Activated naive CD4-positive, alpha-beta T cell treated with anti-CD3 and anti-CD28 coated beads, Interleukin-2, amount 50 U/mL, for 16 hours (primary cell): Measurements from ENCODE around the gene PLEKHO2.
A peak's percentile ranks its signal among the peaks of the same experiment; 100 is the strongest.

Source experiments
- DNase-seq: peaks from one replicate; pipeline ENCODE4 v3.0.0-alpha.2; 2020

PLEKHO2 gene

DNA sequence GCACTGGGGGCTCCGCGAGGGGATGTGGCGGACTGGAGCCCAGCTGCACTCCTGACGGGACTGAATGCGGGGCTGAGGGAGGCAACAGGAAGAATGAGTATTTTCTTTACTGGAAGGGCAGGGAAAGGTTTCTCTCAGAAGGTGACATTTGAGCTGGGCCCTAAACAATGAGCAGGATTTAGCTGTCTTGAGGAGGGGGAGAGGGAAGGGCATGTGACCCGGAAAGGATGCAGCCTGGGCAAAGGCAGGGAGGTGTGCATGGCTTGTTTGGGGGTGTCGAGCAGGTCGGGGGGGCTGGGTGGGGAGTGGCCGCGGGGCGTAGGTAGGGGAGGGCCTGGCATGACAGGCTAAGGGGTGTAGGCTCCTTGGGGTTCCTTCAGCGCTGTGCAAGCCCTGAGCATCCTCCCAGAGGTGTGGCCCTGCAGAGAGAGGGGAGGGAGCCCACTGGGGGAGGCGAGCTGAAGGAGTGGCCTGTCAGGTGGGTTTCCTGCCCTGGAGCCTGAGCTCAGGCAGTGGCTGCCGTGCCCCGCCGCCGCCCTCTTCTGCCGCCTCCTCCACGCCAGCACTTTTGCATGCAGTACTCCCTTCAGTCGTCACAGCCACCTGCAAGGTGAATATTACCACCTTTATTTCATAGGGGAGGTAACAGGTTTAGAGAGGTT, 52.8 kb downstream of the PLEKHO2 start:
- peak; percentile 68 for DNase-seq

DNA sequence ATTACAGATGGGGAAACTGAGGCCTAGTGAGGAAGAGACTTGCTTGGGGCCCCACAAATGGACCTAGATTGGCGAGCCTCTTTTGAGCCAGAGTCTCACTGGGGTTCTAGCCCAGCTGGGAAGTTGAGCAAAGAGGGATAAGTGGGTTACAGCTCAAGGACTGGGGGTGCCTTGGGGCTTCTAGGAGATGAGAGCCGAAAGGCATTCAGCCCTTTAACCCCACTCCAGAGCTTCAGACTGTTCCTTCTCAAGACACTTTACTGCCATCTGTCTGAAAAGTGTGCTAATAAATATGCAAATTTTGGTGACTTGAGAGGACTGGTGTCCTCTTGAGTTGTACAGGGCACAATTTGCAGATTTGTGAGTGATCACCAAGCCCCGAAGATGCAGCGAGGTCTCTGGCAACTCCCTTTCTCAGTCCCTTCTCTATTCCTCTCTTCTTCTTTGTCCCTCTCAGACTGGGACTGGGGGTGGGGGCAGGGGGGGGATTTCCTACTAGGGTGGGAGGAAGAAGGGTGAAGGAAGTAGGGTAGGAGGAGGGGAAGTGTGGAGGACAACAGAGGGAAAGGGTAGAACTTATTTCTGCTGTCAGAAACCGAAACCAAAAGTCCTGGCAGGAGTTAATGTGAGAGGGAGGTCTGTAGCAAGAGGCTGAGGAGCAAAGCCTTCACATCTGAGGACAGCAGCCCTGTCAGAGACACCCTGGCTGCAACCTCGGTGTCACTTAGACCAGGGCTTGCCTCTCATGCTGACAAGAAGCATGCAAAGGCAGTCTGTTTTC, 53.8 kb downstream of the PLEKHO2 start:
- DNase-seq: peak; percentile 29

DNA sequence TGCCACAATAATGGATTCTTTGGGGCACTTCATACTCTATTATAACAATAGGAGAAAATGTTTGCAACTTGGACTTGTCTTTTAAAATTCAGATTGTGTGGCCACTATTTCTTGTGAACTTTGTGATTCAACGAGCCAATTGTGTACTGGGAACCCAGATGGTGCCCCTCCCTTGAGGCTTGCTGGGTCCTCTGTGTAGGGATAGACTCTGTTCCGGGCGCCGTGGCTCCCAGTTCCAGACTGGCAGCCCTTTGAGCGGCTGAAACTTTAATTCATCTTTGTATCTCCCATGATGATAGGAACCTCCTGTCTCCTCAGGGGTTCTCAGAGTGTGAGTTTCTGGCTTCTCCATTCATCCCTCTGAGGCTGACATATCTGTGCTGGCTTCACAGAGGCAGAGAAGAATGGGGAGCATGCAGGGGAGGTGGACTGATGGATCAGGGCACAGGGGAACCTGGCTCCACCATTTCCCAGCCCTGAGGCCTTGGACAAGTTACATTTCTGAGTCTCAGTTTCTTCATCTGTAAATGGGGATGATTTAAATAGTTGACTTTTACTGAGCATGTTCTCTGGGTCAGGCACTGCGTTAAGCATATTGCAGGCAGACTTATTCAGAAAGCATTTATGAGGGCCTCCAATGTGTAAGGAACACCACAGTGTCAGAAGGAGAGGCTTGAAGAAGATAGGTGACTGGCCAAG, 54.8 kb downstream of the PLEKHO2 start:
- no peak for DNase-seq

DNA sequence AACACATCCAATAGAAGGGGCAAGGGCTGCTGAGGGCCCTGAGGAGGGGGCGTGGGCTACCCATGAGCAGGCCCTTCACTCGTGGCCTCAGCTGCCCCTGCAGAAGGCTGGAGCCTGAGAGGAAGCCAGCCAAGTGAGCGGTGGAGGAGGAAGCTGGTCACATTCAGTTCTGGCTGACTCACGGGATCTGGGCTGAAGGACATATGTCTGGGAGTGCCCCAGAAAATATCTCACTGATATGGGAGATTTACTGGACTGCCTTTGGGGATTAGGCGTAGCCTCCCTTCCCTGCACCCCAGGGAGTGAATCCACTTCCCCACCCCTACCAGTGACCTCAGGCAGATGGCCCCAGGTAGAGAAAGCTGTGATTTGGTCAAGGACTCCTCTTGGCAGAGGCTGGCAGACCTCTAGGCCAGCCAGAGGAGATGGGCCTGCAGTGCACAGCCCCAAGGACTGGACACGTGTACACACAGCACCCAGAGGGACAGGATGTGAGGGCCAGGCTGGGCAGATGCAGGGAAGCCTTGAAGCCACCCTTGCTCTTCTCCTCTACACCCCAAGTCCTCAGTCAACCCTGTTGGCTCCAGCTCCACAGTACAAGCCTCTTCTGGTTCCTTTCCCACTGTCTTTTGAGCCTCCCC, 55.8 kb downstream of the PLEKHO2 start:
- DNase-seq: no peak

DNA sequence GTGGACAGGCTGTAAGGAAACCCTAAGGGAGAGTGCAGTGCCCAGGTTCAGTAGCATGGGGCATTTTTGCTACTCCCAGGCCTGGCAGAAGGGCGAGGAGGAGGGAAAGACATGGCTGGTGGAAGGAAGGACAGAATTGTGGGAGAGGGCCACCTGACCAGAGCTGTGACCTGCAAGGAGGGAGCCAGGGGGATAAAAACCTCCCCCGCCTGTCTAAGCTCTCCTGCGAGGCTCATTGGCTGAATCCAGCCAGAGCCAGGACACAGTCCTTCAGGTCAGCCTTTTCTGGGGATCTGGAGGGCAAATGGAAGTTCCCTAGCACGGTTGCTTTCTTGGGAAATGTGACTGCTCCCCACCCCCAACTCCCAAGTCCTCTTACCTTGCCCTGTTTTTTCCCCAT, 56.7 kb downstream of the PLEKHO2 start:
- no peak for DNase-seq

DNA sequence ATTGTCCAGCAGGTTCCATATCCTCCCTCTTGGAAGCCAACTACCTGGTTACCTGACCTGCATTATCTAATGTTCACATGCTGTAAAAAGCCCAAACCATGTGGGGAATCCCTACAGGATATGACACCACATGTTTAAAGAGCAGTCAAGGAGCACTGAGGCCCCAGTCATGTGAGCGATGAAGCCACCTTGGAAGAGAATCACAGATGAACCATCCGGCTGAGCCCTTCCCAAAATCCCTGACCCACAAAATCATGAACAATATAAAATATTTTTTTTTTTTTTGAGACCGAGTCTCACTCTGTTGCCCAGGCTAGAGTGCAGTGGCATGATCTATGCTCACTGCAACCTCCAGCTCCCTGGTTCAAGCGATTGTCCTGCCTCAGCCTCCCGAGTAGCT, 59.4 kb downstream of the PLEKHO2 start:
- DNase-seq: no peak

DNA sequence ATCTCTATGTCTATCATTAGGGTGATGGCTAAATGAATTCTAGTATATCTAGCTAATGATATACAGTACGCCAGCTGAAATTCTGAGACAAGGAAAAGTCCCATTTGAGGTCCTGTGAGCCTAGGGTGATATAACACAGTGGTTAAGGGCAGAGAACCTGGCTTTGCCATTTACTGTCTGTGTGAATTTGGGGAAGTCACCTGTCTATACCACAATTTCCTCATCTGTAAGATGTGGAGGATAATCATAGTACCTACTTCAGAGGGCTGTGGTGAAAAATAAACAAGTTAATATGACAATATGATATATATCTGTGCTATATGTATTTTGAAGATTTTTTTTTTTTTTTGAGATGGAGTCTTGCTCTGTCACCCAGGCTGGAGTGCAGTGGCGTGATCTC, 60.2 kb downstream of the PLEKHO2 start:
- no peak for DNase-seq

DNA sequence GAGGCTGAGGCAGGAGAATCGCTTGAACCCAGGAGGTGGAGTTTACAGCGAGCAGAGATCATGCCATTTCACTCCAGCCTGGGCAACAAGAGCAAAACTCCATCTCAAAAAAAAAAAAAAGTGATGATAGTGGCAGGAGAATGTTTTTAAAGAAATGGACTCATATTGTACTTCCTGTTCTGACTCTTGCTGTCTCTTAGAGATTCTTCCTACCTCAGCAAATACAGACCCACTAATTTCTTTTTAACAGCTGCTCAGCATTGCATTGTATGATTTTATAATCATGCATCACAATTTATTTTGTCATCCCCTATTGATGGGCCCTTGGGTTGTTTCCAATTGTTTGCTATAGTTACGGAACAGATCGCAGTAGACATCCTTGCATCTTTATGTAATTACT, 61.1 kb downstream of the PLEKHO2 start:
- DNase-seq: no peak

DNA sequence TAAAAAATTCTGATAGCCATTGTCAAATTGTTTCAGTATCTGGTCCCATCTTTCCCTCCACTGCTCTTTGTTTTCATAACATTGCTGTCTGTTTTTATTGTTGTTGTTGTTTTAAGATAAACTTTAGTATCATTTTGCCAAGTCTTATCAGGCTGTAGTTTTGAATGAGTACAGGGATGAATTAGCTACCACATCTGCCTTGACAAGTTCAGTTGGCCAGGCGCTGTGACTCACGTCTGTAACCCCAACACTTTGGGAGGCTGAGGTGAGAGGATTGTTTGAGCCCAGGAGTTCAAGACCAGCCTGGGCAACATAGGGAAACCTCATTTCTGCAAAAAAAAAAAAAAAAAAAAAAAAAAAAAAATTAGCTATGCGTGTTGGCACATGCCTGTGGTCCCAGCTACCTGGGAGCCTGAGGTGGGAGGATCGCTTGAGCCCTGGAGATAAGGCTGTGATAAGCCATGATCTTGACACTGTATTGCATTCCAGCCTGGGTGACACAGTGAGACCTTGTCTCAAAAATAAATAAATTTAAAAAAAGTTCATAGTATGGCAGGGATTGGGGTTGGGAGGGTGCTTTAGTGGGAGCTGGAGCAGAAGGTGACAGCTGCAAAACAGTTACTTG, 61.7 kb downstream of the PLEKHO2 start:
- no peak for DNase-seq

DNA sequence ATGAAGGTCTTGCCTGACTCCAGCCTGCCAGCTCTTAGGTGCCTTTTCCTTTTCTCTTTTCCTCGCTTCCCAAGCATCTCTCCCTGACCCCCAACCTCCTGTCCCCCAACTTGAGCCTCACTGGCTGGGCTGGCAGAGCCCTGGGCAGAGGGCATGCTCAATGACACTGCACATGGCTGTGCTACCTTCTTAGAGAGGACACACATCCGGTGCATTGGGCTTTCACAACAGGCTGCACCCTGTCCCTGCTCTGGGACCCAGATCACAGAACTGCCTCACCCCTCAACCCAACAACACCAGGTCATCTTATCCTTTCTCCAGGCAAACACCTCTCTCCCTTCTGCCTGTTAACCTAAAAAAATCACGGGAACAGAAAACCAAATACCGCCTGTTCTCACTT, 62.5 kb downstream of the PLEKHO2 start:
- no peak for DNase-seq

DNA sequence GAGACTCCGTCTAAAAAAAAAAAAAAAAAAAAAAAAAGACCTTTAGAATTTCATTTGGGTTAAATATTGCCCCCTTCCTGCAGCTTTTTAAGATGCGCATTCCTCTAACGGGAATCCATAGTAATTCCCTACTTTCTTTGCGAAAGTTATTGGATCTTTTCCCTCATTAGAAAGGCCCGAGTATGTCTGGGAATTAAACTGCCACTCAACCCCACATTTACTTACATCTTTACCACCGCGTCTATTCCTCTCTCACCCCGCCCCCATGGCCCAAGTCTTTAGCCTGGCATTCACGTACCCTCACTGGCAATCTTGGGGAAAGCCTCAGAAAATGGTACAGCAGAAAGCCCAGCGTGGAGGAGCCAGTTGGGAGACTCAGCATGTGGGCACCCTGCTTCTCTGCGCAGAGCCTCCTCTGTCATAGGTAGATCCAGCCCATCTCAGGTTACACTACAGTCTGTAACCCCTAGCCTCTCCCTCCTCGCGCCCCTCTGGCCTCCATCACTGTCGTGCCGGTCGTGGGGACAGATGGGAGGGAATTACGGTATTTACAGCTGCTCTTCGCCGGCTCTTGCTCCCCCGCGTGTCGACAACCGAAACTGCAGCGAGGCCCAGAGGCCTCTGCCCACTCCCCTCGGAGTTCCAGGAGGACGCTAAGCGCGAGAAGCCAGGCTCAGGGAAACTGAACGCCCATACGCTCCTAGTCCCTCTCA, 63.6 kb downstream of the PLEKHO2 start:
- DNase-seq: peak; percentile 83

DNA sequence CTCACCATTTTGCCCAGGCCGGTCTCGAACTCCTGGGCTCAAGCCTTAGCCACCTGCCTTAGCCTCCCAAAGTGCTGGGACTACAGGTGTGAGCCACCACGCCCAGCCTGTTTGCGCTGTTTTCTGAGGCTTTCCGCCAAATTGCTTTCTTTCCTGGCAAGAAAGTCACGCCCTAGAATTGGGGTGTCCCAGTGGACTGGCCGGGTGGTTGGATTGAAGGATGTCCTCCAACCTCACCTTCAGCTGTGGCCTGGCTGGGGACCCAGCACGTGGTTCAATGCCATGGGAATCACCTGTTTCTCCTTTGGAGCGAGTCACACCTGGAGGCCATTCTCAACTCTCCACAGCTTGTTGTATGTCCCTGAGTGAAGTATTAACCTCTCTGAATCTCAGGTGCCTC, 64.2 kb downstream of the PLEKHO2 start:
- no peak for DNase-seq

DNA sequence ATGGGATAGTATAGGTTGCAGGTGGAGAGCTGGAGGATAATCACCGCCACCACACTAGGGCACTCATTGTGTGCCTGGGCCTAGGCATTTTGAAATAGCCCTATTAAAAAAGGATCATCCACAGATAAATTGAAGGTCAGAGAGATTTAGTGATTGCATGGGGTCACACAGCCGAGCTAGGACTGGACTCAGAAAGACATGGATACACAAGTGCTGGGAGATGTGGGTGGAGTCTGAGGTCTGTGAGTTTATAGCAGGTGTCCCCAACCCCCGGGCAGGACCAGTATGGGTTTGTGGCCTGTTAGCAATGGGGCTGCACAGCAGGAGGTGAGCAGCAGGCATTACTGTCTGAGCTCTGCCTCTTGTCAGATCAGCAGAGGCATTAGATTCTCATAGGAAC, 64.7 kb downstream of the PLEKHO2 start:
- DNase-seq: no peak

DNA sequence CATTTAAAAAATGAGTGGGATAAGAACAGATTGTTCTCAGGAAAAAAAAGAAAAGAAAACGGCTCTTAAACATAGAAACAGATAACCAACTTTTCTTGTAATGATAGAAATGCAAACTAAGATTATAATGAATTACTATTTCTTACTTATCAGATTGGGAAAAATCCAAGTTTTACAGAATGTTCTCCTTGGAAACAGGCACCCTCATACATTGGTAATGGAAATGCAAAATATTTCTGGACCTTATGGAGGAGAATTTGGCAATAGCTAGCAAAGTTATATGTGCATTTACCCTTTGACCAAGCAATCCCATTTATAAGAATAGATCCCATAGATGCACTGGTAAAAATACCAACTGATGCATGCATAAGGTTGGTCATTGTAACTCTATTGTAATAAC, 66.3 kb downstream of the PLEKHO2 start:
- no peak for DNase-seq

DNA sequence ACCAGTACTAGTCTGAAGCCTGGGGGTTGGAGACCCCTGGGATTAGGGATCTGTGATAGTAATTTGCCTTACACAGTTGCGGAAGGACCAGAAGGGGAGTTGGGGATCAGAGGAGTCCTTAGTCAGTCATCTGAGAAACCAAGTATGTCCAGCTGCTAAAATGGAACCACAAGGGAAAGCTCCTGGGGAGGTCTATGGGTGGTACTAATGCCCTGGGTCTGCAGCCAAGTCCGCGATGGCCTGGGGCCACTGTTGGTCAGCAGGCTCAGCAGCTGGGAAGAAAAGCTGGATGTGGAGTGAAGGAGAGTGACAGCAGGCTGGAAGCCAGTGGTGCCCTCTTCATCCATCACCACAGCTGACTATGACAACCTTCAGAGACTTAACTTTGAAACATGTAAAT, 67.8 kb downstream of the PLEKHO2 start:
- DNase-seq: no peak

DNA sequence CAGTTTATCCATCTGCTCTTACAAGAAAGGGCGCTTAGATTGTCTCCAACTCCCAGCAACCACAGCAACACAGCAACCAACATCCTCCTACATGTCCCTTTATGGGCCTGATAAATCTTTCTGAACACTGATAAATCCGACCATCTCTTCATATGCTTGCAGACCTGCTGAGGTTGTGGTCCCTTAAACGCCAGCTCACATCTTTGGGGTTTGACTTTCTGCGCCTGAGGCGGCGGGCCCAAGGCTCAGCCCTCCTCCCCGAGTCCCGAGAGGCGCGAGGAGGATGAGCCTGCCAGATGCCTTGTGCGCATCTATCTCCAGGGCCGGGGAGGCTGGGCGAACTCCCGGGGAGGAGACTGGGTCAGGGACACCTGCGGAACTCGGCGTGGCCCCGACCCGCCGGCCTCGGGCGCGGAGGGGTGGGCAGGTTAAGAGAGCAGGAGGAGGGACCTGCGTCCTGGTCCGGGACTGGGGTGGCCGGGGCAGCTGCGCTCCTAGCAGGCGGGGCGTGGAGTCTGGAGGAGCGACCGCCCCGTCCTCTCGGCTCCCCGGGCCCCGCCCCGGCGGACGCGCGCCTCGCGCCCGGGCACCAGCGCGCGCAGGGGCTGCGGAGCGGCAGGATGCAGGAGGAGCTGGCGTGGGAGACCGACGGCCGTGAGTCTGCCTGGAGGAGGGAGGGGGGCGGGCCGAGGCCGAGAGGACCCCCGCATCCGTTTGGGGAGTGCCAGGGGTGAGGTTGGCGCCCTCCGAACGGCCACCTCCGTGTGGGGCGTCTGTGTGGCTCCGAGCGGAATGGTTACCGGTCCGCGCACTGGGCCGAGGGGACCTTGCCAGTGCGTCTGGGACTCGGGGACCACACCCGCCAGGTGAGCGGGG, 69.8 kb downstream of the PLEKHO2 start, which contains the start of gene ANKDD1A:
TSS of gene ANKDD1A (plus strand) at position 592 of the 876 bp plus-strand sequence. CDS start at position 621, 29 bp downstream.
- peak; percentile 42 for DNase-seq

DNA sequence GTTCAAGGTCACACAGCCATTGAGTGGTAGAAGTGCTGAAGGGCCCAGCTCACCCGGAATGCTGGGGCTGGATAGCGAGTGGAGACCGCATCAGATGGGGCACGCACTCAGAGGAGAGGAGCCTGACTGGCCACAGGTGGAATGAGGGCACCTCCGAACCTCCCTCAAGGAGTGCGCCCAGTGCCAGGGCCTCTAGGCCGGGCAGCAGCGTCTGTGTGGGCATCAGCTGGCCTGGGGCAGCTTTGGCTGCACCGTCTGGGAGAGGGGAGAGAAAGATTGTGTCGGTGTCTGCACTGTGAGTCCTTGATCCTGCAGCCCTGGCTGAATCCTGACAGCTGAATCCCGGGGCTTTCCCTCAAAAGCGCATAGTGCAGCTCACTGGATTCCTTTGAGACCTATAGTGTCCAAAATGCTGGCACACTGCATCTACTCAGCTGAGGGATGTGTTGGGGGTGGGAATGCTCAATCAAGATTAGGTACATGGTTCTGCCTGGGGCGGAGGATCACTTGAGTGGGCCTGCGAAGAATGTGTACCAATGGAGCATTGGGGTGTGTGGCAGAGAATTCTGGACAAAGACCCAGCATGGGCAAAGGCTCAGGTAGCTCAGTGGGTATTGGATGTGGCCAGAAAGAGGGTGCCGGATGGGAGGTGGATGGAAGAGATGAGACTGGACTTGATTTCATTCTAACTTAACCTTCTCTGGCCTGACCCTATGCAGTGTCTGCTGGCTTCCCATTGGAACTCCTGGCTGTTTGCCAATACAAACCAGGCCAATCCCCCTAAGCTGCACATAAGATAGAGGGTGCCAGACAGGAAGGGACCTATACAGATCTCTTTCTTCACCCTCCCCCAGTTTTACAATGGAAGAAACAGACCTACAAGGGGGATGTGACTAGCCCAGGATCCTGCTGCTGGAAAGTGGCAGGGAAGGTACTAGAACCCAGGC, 70.9 kb downstream of the PLEKHO2 start:
- no peak for DNase-seq

DNA sequence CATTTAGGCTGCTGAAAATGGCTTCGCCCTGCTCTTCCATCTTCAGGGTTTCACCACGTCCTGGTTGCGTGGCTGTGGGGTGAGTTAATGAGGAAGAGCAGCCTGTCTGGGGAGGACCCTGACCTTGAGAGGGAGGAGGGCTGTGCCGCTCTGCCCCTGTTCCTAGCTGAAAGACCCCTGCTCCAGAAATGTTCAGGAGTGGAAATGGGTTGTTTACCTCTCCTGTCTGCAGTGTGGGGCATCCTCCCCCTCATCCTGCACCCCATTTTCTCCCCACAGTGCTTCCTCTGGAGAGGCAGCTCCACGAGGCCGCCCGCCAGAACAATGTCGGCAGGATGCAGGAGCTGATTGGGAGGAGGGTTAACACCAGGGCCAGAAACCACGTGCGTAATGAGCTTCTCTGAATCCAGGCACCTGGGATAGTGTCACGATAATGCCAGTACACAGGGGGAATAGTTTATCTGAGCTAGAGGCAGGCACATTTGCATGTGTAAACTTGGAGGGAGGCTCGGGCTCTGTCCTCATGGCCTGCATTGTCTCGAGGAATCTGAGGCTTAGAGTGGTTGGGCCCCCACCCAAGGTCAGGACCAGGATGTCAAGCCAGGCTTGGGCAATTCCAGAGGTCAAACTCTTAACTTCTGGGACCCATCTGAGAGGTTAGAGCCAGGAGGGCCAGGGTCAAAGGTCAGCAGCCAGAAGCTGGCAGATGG, 74.0 kb downstream of the PLEKHO2 start:
- no peak for DNase-seq

DNA sequence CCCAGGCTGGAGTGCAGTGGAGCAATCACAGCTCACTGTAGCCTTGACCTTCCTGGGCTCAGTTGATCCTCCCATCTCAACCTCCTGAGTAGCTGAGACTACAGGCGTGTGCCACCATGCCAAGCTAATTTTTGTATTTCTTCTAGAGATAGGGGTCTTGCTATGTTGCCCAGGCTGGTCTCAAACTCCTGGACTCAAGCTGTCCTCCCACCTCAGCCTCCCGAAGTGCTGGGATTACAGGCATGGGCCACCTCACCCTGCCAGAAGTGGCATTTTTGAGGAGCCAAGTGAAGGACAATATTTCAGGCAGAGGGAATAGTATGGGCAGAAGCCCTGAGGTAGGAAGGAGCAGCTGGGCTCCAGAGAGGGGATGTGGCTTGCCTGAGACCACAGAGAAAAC, 74.7 kb downstream of the PLEKHO2 start:
- DNase-seq: no peak
